Measurements from ENCODE around the gene CALCR. TPM values are rescaled to one million over a fixed set of nuclear protein-coding genes. Genes with fewer than 3 reads are reported as not detected.

The CALCR gene
- total and polyA plus RNA-seq, 2 donors (not counting 1 experiment from before 2014, with no cell fraction given), result not detected

DNA sequence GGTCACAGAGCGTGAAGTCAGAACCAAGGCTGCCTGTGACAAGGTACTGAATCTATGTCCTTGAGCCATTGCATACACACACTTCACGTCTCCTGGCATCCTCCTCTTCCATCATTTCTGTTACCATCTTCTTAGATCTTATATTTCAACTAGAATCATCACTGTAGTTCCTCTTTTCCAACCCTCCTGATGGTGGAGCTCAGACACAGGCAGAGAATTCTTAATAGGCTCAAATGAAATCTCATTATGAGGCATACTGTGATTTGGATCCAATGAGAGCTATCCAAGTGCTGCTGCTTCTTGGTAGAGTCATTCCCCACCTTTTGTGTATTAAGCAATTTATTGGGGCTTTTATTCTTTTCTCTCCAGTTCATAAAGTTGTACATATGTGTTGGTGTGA is 113.2 kb downstream of the CALCR start:
- H3K4me3 ChIP-seq (ENCODE audit: control extremely low read depth in 1 of 5, extremely low read depth in 1 of 5, insufficient read depth in 1 of 5, low read depth in 2 of 5, low read length in 4 of 5), result no peak overlapping the region
- no peaks in the 10 kb centered on the region for H3K79me2 ChIP-seq (ENCODE audit: control insufficient read depth, insufficient read depth, low read length)
- H3K4me1 ChIP-seq (ENCODE audit: control insufficient read depth in 2 of 2, insufficient read depth in 2 of 2, low read length in 2 of 2), result no peaks in the 10 kb centered on the region
- H3K9ac ChIP-seq (ENCODE audit: low read length), result no peak overlapping the region
- no peak overlapping the region for H3K27ac ChIP-seq (ENCODE audit: low read length in 2 of 2)
- no peak overlapping the region for H3K4me2 ChIP-seq (replicated peaks; ENCODE audit: low read depth, low read length, poor library complexity, severe bottlenecking)
- no peaks in the 10 kb centered on the region for H4K20me1 ChIP-seq (ENCODE audit: control insufficient read depth, insufficient read depth, low read length, poor library complexity, severe bottlenecking)
- H3K4me1 Mint-ChIP-seq, result no peaks in the 10 kb centered on the region
- ChIA-PET CTCF (interaction anchor here (0.7 kb wide), 1 partner anchor 907 kb away, joined by 3 read pairs; no protein-coding TSS in a partner anchor), POLR2A (no interaction called here)
- intact Hi-C loops (cut with micrococcal nuclease), result loop anchor here (5.0 to 10.0 kb wide), 4 partner anchors 57 to 976 kb away; no protein-coding TSS in a partner anchor
- TF ChIP-seq, protein P1, sequence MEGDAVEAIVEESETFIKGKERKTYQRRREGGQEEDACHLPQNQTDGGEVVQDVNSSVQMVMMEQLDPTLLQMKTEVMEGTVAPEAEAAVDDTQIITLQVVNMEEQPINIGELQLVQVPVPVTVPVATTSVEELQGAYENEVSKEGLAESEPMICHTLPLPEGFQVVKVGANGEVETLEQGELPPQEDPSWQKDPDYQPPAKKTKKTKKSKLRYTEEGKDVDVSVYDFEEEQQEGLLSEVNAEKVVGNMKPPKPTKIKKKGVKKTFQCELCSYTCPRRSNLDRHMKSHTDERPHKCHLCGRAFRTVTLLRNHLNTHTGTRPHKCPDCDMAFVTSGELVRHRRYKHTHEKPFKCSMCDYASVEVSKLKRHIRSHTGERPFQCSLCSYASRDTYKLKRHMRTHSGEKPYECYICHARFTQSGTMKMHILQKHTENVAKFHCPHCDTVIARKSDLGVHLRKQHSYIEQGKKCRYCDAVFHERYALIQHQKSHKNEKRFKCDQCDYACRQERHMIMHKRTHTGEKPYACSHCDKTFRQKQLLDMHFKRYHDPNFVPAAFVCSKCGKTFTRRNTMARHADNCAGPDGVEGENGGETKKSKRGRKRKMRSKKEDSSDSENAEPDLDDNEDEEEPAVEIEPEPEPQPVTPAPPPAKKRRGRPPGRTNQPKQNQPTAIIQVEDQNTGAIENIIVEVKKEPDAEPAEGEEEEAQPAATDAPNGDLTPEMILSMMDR (IDR thresholded peaks at IDR 0.05), result peak; percentile 23
- TF ChIP-seq EZH2 (IDR thresholded peaks at IDR 0.05; ENCODE audit: borderline replicate concordance, insufficient read depth, low read depth, low read length, poor library complexity, severe bottlenecking), result no peak
- DNase-seq (peak; percentile 21), ATAC-seq (ENCODE audit: low read depth) (no peak)
- no peak overlapping the region for H3K27ac Mint-ChIP-seq
- H2AFZ ChIP-seq (ENCODE audit: insufficient read depth, low read depth, low read length, poor library complexity, severe bottlenecking), result no peak overlapping the region
- H3K9me3 ChIP-seq (ENCODE audit: control extremely low read depth in 1 of 3, control insufficient read depth in 2 of 3, insufficient read depth in 1 of 3, low read length in 2 of 3), result no peaks in the 10 kb centered on the region
- no peaks in the 10 kb centered on the region for H3K36me3 ChIP-seq (replicated peaks in 1 of 2; ENCODE audit: control extremely low read depth in 1 of 2, control insufficient read depth in 1 of 2, extremely low read depth in 1 of 2, insufficient read depth in 2 of 2, low read length in 1 of 2)
- H3K4me3 Mint-ChIP-seq, result no peak overlapping the region
- H3K9me3 Mint-ChIP-seq (ENCODE audit: insufficient read depth), result no peaks in the 10 kb centered on the region
- peaks cover 21% of the 10 kb centered on the region for H3K27me3 Mint-ChIP-seq
- H3K27me3 ChIP-seq (replicated peaks in 1 of 4; ENCODE audit: control extremely low read depth in 1 of 4, control insufficient read depth in 3 of 4, insufficient read depth in 4 of 4, low read length in 3 of 4), result no peaks in the 10 kb centered on the region
- WGBS (ENCODE audit: insufficient coverage), result 74% methylated on average over 2 of the region's 2 CpGs

DNA sequence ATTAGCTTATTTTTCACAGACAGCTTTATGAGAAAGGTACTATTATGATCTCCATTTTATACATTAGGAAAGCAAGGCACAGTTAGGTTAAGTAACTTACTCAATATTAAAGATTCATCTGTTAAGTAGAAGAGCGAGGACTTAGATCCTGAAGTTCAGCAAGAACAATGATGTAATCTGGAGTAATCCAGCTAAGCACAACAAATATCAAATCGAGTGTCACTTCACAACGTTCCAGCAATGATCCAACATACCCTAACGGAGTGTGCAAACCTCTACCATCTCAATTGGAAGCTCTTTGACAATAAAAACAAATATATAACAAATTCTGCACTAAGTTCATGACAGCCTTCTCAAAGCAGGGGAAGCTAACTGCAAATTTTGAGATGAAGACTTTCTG is 121.3 kb downstream of the CALCR start:
- no peaks in the 10 kb centered on the region for H3K36me3 ChIP-seq (replicated peaks in 1 of 2; ENCODE audit: control extremely low read depth in 1 of 2, control insufficient read depth in 1 of 2, extremely low read depth in 1 of 2, insufficient read depth in 2 of 2, low read length in 1 of 2)
- POLR2A ChIA-PET, result no interaction called here
- DNase-seq (no peak), ATAC-seq (ENCODE audit: low read depth) (no peak)
- H3K4me1 Mint-ChIP-seq, result no peaks in the 10 kb centered on the region
- 96% methylated on average over 3 of the region's 4 CpGs for WGBS (ENCODE audit: insufficient coverage)
- no peak overlapping the region for H3K4me3 ChIP-seq (ENCODE audit: control extremely low read depth in 1 of 5, extremely low read depth in 1 of 5, insufficient read depth in 1 of 5, low read depth in 2 of 5, low read length in 4 of 5)
- H2AFZ ChIP-seq (ENCODE audit: insufficient read depth, low read depth, low read length, poor library complexity, severe bottlenecking), result no peak overlapping the region
- H3K27me3 Mint-ChIP-seq, result peaks cover 28% of the 10 kb centered on the region
- intact Hi-C loops (cut with micrococcal nuclease), result no loop called here
- no peak overlapping the region for H3K27ac Mint-ChIP-seq
- no peaks in the 10 kb centered on the region for H4K20me1 ChIP-seq (ENCODE audit: control insufficient read depth, insufficient read depth, low read length, poor library complexity, severe bottlenecking)
- no peak overlapping the region for H3K27ac ChIP-seq (ENCODE audit: low read length in 2 of 2)
- H3K4me2 ChIP-seq (replicated peaks; ENCODE audit: low read depth, low read length, poor library complexity, severe bottlenecking), result no peak overlapping the region
- TF ChIP-seq, protein P1 (IDR thresholded peaks at IDR 0.05), result no peak
- TF ChIP-seq EZH2 (IDR thresholded peaks at IDR 0.05; ENCODE audit: borderline replicate concordance, insufficient read depth, low read depth, low read length, poor library complexity, severe bottlenecking), result no peak
- peaks cover 0 to 12% (median 0%) of the 10 kb centered on the region in 4 experiments for H3K27me3 ChIP-seq (replicated peaks in 1 of 4; ENCODE audit: control extremely low read depth in 1 of 4, control insufficient read depth in 3 of 4, insufficient read depth in 4 of 4, low read length in 3 of 4)
- CTCF ChIA-PET, result interaction anchor here (1.7 kb wide), 1 partner anchor 10 kb away, joined by 5 read pairs; no protein-coding TSS in a partner anchor
- no peak overlapping the region for H3K4me3 Mint-ChIP-seq
- H3K79me2 ChIP-seq (ENCODE audit: control insufficient read depth, insufficient read depth, low read length), result no peaks in the 10 kb centered on the region
- H3K9ac ChIP-seq (ENCODE audit: low read length), result no peak overlapping the region
- no peaks in the 10 kb centered on the region for H3K9me3 Mint-ChIP-seq (ENCODE audit: insufficient read depth)
- H3K9me3 ChIP-seq (ENCODE audit: control extremely low read depth in 1 of 3, control insufficient read depth in 2 of 3, insufficient read depth in 1 of 3, low read length in 2 of 3), result no peaks in the 10 kb centered on the region
- H3K4me1 ChIP-seq (ENCODE audit: control insufficient read depth in 2 of 2, insufficient read depth in 2 of 2, low read length in 2 of 2), result no peaks in the 10 kb centered on the region
